ENCODE results near the gene CLCA4. TPM values are rescaled to one million over a fixed set of nuclear protein-coding genes. Genes with fewer than 3 reads are reported as not detected.

CLCA4 gene
- total and polyA plus RNA-seq, 9 donors = 0.12 to 0.23 (median 0.22) TPM; not detected in 6

GRCh38 chr1:86618358-86618757 lies 71.5 kb downstream of the CLCA4 start:
- Histone ChIP-seq H3K27ac (no peak overlapping the region), H3K4me1 (ENCODE audit: insufficient read depth) (no peaks in the 10 kb centered on the region), H3K9me3 (peaks cover 0 to 3% of the 10 kb centered on the region in 2 donors), H3K27me3 (no peaks in the 10 kb centered on the region), H3K4me3 (no peak overlapping the region), H3K36me3 (no peaks in the 10 kb centered on the region)
- no peak for TF ChIP-seq POLR2A (IDR thresholded peaks at IDR 0.05)
- TF ChIP-seq, protein P1, sequence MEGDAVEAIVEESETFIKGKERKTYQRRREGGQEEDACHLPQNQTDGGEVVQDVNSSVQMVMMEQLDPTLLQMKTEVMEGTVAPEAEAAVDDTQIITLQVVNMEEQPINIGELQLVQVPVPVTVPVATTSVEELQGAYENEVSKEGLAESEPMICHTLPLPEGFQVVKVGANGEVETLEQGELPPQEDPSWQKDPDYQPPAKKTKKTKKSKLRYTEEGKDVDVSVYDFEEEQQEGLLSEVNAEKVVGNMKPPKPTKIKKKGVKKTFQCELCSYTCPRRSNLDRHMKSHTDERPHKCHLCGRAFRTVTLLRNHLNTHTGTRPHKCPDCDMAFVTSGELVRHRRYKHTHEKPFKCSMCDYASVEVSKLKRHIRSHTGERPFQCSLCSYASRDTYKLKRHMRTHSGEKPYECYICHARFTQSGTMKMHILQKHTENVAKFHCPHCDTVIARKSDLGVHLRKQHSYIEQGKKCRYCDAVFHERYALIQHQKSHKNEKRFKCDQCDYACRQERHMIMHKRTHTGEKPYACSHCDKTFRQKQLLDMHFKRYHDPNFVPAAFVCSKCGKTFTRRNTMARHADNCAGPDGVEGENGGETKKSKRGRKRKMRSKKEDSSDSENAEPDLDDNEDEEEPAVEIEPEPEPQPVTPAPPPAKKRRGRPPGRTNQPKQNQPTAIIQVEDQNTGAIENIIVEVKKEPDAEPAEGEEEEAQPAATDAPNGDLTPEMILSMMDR (IDR thresholded peaks at IDR 0.05) = no peak
- TF ChIP-seq EP300 (IDR thresholded peaks at IDR 0.05) = no peak
- DNase-seq = no peak
- intact Hi-C loops (cut with DNase I) = no loop called here

- no peak for DNase-seq
- Histone ChIP-seq H3K4me3 (no peak overlapping the region), H3K4me1 (ENCODE audit: insufficient read depth) (no peaks in the 10 kb centered on the region), H3K27ac (no peak overlapping the region), H3K27me3 (no peaks in the 10 kb centered on the region), H3K9me3 (peaks cover 0 to 3% of the 10 kb centered on the region in 2 donors), H3K36me3 (no peaks in the 10 kb centered on the region)
- intact Hi-C loops (cut with DNase I) = no loop called here
- WGBS, 3 donors = 83 to 93% (median 90%) methylated on average over 4 of the region's 4 CpGs
- TF ChIP-seq POLR2A (IDR thresholded peaks at IDR 0.05) (no peak), EP300 (IDR thresholded peaks at IDR 0.05) (no peak)
- TF ChIP-seq, protein P1 (IDR thresholded peaks at IDR 0.05) = no peak
Observed at GRCh38 chr1:86619313-86619712, 72.4 kb downstream of the CLCA4 start.

DNA sequence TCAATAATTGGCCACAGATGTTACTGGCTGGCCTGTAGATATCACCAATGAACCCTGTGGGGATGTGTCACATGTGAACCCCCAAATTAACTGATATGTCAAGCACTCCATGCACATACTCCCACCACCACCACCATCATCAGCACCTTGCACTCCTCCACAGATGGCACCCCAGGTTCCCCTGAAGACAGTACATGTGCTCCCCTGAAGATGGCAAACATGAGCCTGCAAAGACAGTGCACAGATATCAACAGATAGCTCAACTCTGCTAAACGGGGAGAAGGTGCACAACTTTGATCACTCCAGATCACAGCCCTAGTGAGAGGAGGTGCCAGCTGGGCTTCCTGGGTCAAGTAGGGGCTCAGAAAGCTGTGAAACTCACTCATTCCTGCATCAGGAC lies 74.4 kb downstream of the CLCA4 start:
- no peak overlapping the region for H3K4me3 ChIP-seq
- intact Hi-C loops (cut with DNase I) = no loop called here
- H3K9me3 ChIP-seq = peaks cover 0 to 3% of the 10 kb centered on the region in 2 donors
- no peaks in the 10 kb centered on the region for H3K27me3 ChIP-seq
- H3K4me1 ChIP-seq (ENCODE audit: insufficient read depth) = no peaks in the 10 kb centered on the region
- TF ChIP-seq, protein P1 (IDR thresholded peaks at IDR 0.05) = no peak
- TF ChIP-seq POLR2A (IDR thresholded peaks at IDR 0.05) = no peak
- TF ChIP-seq EP300 (IDR thresholded peaks at IDR 0.05) = no peak
- H3K27ac ChIP-seq = no peak overlapping the region
- DNase-seq = no peak
- H3K36me3 ChIP-seq = no peaks in the 10 kb centered on the region
- WGBS, 3 donors = 32 to 79% (median 39%) methylated on average over 1 of the region's 1 CpG

Other genes starting within 250 kb of the CLCA4 start
- gene ODF2L, start 150.8 kb upstream of the CLCA4 start, total RNA-seq = 10 to 100 TPM; 18.0 to 46.6 (median 32.1) TPM
- gene ODF2L, start 150.8 kb upstream of the CLCA4 start, polyA plus RNA-seq = 10 to 100 TPM; 13.5 to 24.4 TPM
- under 1 TPM in 1 of 7 donors, not detected in 6; 0.07 TPM for gene CLCA2, start 122.9 kb upstream of the CLCA4 start, total RNA-seq
- under 1 TPM in 1 of 2 donors, not detected in 1; 0.25 TPM for gene CLCA2, start 122.9 kb upstream of the CLCA4 start, polyA plus RNA-seq
- gene CLCA1, start 78.2 kb upstream of the CLCA4 start, total RNA-seq = 1 to 10 TPM in 1 of 7 donors, under 1 TPM in 2, not detected in 4; 0.07 to 1.5 (median 0.43) TPM
- not detected for gene CLCA1, start 78.2 kb upstream of the CLCA4 start, polyA plus RNA-seq
- gene SH3GLB1, start 157.5 kb downstream of the CLCA4 start, total RNA-seq = 10 to 100 TPM; 23.7 to 58.5 (median 49.5) TPM
- gene SH3GLB1, start 157.5 kb downstream of the CLCA4 start, polyA plus RNA-seq = 10 to 100 TPM; 18.8 to 63.2 TPM

Measured in ovary (tissue), 9 donors.